ENCODE data around the gene CLN3. TPM values are rescaled to one million over a fixed set of nuclear protein-coding genes. Genes with fewer than 3 reads are reported as not detected.

Gene CLN3
- total RNA-seq, 1 experiment from 2014 or later = 60.9 TPM

- Histone ChIP-seq H3K4me1 (ENCODE audit: control insufficient read depth, insufficient read depth, low read length) (peaks cover 4% of the 10 kb centered on the region), H3K27me3 (ENCODE audit: control insufficient read depth, insufficient read depth, low read length) (no peaks in the 10 kb centered on the region), H3K27ac (ENCODE audit: low read length) (peak overlapping the region; percentile 95), H3K9me3 (ENCODE audit: control insufficient read depth, insufficient read depth, low read depth, low read length) (no peaks in the 10 kb centered on the region), H3K36me3 (ENCODE audit: control insufficient read depth, insufficient read depth, low read length) (no peaks in the 10 kb centered on the region; the same call in 1 of the 2 replicates), H3K4me3 (ENCODE audit: low read depth in 2 of 2, low read length in 2 of 2) (peak overlapping the region; percentile 93 to 97)
- intact Hi-C loops (cut with micrococcal nuclease; ENCODE audit: unreplicated experiment) (no loop called here), in situ Hi-C loops (cut with HindIII; ENCODE audit: low pct_unique_long_range_greater_than_20kb, low sequenced_read_pairs) (no loop called here)
- ATAC-seq (no peak), DNase-seq (ENCODE audit: low read depth, low spot score) (no peak)
- no peak for TF ChIP-seq REST (IDR thresholded peaks at IDR 0.05; ENCODE audit: insufficient read depth in 1 of 2, low read depth in 2 of 2, low read length in 1 of 2)
- no peak for TF ChIP-seq SIN3A (IDR thresholded peaks at IDR 0.05; ENCODE audit: borderline replicate concordance, insufficient read depth, low read depth, low read length)
- no peak for TF ChIP-seq CTCF (IDR thresholded peaks at IDR 0.05)
- no peak for TF ChIP-seq TCF7L2 (IDR thresholded peaks at IDR 0.05; ENCODE audit: low read depth, low read length)
- no peak for TF ChIP-seq POLR2AphosphoS5 (IDR thresholded peaks at IDR 0.05; ENCODE audit: low read depth, low read length)
- BruUV-seq (replicated peaks) = no TSS peak
- ChIA-PET POLR2A (interaction anchor here (0.5 to 0.7 kb wide), 2 partner anchors 8 to 38 kb away, joined by 5 to 6 read pairs; no protein-coding TSS in a partner anchor), CTCF (no interaction called here)
Observed at GRCh38 chr16:28492511-28492910, 637 bp upstream of the CLN3 start.

- ChIA-PET CTCF (no interaction called here), POLR2A (interaction anchor here (0.6 kb wide), 1 partner anchor 14 kb away, joined by 8 read pairs; no protein-coding TSS in a partner anchor)
- Histone ChIP-seq H3K36me3 (ENCODE audit: control insufficient read depth, insufficient read depth, low read length) (no peaks in the 10 kb centered on the region; the same call in 1 of the 2 replicates), H3K27me3 (ENCODE audit: control insufficient read depth, insufficient read depth, low read length) (no peaks in the 10 kb centered on the region), H3K27ac (ENCODE audit: low read length) (peak overlapping the region; percentile 95), H3K4me3 (ENCODE audit: low read depth in 2 of 2, low read length in 2 of 2) (peak overlapping the region; percentile 93 to 97), H3K4me1 (ENCODE audit: control insufficient read depth, insufficient read depth, low read length) (peaks cover 4% of the 10 kb centered on the region), H3K9me3 (ENCODE audit: control insufficient read depth, insufficient read depth, low read depth, low read length) (no peaks in the 10 kb centered on the region)
- DNase-seq (ENCODE audit: low read depth, low spot score) (no peak), ATAC-seq (peak; percentile 69)
- BruUV-seq (replicated peaks) = no TSS peak
- no peak for TF ChIP-seq TCF7L2 (IDR thresholded peaks at IDR 0.05; ENCODE audit: low read depth, low read length)
- TF ChIP-seq REST (IDR thresholded peaks at IDR 0.05; ENCODE audit: insufficient read depth in 1 of 2, low read depth in 2 of 2, low read length in 1 of 2) = no peak
- in situ Hi-C loops (cut with HindIII; ENCODE audit: low pct_unique_long_range_greater_than_20kb, low sequenced_read_pairs) (no loop called here), intact Hi-C loops (cut with micrococcal nuclease; ENCODE audit: unreplicated experiment) (no loop called here)
Observed at GRCh38 chr16:28491230-28491969, 474 bp downstream of the CLN3 start.

All from Panc1 (cell line).